ENCODE results near the gene VAV3.

- TF ChIP-seq CTCF (IDR thresholded peaks at IDR 0.05) (no peak), POLR2AphosphoS5 (IDR thresholded peaks at IDR 0.05) (no peak), EP300 (IDR thresholded peaks at IDR 0.05) (no peak), POLR2A (IDR thresholded peaks at IDR 0.05) (no peak)
Measured at GRCh38 chr1:107661158-107661557, 303.8 kb downstream of the VAV3 start.
